Mesodermal cell (in vitro differentiated cells): ENCODE results near the gene C1orf232.

Experiments used
- H3K27ac ChIP-seq: 2 replicates; pipeline ENCODE4 v1.7.0; 2013; ENCODE audit warnings: mild to moderate bottlenecking, low read depth, low read length, moderate library complexity; ENCODE audit not compliant: severe bottlenecking
- H3K36me3 ChIP-seq: 2 replicates; pipeline ENCODE4 v1.7.1; 2013; ENCODE audit warnings: mild to moderate bottlenecking, low read length, moderate library complexity; ENCODE audit not compliant: control insufficient read depth, insufficient read depth
- H3K4me1 ChIP-seq: one replicate; pipeline ENCODE4 v1.7.1; 2013; ENCODE audit warnings: mild to moderate bottlenecking, low read length; ENCODE audit not compliant: insufficient read depth, control insufficient read depth, poor library complexity, severe bottlenecking
- H3K4me3 ChIP-seq: 2 replicates; pipeline ENCODE4 v1.7.0; 2013; ENCODE audit warnings: low read length, control low read depth, mild to moderate bottlenecking; ENCODE audit not compliant: insufficient read depth, poor library complexity, severe bottlenecking; ENCODE audit errors: extremely low read depth
- H3K9me3 ChIP-seq: 2 replicates; pipeline ENCODE4 v1.7.1; 2013; ENCODE audit warnings: mild to moderate bottlenecking, low read length, moderate library complexity; ENCODE audit not compliant: control insufficient read depth
- WGBS, 2 experiments: methylation state at CpG; one replicate each; pipeline ENCODE4 v1.1.5; 2013; ENCODE audit warnings: missing lambda C conversion rate in 2 of 2; ENCODE audit not compliant: insufficient coverage in 2 of 2; 5-methylcytosine and 5-hydroxymethylcytosine counted together

The C1orf232 gene

DNA sequence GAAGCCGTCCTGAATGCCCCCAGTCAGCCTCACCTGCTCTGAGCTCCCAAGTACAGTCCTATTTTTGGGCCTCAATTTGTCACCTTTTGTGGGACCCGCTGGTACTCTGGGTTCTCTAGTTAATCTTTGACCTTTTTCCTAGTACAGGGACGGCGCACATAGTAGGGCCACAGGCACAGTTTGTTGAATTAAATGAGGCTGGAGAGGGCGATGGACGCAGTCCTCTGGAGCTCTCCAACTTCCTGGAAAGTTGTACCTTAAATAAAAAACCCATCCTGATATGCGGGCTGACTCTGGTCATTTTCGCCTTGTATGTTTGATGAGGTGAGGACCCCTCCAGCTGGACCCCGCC lies 5.1 kb downstream of the C1orf232 start:
- no peak overlapping the region for H3K27ac ChIP-seq
- 89% methylated on average over 7 to 8 of the region's 9 CpGs for WGBS, 2 experiments
- H3K4me3 ChIP-seq, result peak overlapping the region; percentile 27
- H3K9me3 ChIP-seq, result no peaks in the 10 kb centered on the region
- peaks cover 39% of the 10 kb centered on the region for H3K4me1 ChIP-seq
- no peaks in the 10 kb centered on the region for H3K36me3 ChIP-seq

DNA sequence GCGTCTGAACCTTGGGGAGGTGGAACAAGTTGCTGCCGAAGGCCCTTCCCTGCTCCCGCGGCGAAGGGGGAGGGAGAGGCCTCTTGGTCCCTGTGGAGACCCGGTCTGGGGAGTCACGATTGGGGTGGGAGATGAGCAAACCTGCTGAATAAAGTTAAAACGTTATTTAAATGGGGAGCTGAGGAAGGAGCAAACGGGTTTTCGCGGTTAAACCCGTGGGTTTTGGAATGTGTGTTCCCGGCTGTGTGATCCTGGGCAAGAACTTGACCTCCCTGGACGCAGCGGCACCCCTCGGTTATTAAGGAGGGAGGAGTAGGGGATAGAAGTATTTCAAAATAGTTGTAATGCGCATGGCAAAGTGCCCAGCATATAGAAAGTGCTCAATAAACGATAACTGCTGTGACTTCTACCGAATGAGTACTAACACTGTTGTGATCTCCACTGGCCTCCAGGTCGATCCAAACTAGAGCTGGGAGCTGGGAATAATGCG lies 6.5 kb downstream of the C1orf232 start:
- Histone ChIP-seq H3K36me3 (no peaks in the 10 kb centered on the region), H3K4me1 (peaks cover 46% of the 10 kb centered on the region), H3K27ac (no peak overlapping the region), H3K4me3 (no peak overlapping the region), H3K9me3 (no peaks in the 10 kb centered on the region)
- WGBS, 2 experiments, result 43 to 48% methylated on average over 18 to 19 of the region's 21 CpGs

DNA sequence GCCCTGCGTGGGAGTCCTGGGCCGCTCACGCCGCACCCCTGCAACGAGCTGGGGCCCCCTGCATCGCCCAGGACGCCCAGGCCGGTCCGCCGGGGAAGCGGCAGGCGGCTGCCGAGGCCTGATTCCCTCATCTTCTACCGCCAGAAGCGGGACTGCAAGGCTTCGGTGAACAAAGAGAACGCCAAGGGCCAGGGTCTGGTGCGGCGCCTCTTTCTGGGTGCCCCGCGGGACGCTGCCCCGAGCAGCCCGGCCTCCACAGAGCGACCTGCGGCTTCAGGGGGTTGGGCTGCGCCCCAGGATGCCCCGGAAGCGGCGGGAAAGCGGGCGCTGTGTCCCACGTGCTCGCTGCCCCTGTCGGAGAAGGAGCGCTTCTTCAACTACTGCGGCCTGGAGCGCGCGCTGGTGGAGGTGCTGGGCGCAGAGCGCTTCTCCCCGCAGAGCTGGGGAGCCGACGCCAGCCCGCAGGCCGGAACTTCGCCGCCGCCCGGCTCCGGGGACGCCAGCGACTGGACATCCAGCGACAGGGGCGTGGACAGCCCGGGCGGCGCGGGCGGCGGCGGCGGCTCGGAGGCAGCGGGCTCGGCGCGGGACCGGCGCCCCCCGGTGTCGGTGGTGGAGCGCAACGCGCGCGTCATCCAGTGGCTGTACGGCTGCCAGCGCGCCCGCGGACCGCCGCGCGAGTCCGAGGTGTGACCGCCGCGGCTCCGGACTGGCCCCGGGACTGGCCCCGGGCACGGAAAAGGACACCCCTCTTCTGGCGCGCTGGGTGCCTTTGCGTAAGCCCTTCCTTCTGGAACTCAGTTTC lies 7.1 kb downstream of the C1orf232 start:
- H3K9me3 ChIP-seq, result no peaks in the 10 kb centered on the region
- H3K36me3 ChIP-seq, result no peaks in the 10 kb centered on the region
- 2 to 5% methylated on average over 89 to 94 of the region's 98 CpGs for WGBS, 2 experiments
- H3K4me1 ChIP-seq, result peaks cover 50% of the 10 kb centered on the region
- H3K4me3 ChIP-seq, result peak overlapping the region; percentile 21
- no peak overlapping the region for H3K27ac ChIP-seq

DNA sequence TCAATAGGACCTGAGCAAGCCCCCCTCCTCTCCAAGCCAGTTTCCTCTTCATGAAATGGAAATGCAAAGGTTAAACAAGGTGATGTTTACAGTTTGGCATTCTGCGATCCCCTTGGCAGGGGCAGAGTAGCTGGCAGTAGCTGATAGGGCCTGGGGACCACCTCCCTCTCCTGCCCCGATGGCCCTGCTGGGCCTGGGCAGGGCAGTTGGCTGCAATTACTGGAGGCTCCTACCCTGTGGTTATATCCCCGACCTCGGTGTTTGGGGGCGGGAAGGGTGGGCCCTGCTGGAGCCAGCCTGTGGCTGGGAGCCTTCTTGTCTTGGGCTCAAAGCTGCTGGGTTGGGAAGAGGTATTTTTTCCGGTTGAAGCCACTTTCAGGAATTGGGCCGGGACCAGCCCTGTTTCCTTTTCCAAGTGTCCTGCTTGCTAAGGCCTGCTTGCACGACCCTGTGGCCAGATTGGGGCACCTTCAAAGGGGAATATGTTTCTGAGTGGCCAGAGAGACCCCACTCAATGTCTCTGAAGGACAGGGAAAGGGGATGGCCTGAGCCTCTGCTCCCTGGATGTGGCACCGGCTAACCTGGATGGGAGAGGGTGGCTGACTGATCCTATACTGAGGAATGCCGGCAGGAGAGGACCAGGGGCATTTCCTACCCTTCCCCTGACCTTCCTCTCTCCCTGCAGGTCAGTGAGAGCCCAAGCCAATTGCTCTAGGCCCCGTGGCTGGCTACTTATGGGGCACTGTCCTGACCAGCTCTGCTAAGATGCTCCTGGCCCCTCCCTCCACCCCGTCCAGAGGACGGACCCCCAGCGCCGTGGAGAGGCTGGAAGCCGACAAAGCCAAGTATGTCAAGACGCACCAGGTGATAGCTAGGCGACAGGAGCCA lies 8.0 kb downstream of the C1orf232 start:
- no peaks in the 10 kb centered on the region for H3K9me3 ChIP-seq
- H3K4me3 ChIP-seq, result peak overlapping the region; percentile 21
- H3K27ac ChIP-seq, result no peak overlapping the region
- H3K36me3 ChIP-seq, result no peaks in the 10 kb centered on the region
- WGBS, 2 experiments, result 34 to 35% methylated on average over 14 to 16 of the region's 18 CpGs
- peaks cover 57% of the 10 kb centered on the region for H3K4me1 ChIP-seq

DNA sequence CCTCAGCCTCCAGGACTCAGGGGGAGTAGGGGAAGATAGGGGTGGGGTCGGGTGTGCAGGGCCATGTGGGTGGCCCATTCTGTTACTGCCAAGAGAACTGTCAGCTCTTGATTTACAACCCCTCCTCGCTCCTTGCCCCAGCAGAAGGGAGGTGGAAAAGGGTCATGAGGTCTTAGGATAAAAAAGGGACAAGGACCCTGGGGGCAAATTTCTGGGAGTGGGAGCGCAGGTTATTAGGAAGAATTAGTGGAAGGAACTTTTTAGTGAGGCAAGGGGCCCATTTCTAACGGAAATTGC lies 9.1 kb downstream of the C1orf232 start:
- Histone ChIP-seq H3K4me1 (peaks cover 56% of the 10 kb centered on the region), H3K27ac (no peak overlapping the region), H3K36me3 (no peaks in the 10 kb centered on the region), H3K4me3 (peak overlapping the region; percentile 43), H3K9me3 (no peaks in the 10 kb centered on the region)
- WGBS, 2 experiments, result 45 to 80% methylated on average over 2 of the region's 4 CpGs

DNA sequence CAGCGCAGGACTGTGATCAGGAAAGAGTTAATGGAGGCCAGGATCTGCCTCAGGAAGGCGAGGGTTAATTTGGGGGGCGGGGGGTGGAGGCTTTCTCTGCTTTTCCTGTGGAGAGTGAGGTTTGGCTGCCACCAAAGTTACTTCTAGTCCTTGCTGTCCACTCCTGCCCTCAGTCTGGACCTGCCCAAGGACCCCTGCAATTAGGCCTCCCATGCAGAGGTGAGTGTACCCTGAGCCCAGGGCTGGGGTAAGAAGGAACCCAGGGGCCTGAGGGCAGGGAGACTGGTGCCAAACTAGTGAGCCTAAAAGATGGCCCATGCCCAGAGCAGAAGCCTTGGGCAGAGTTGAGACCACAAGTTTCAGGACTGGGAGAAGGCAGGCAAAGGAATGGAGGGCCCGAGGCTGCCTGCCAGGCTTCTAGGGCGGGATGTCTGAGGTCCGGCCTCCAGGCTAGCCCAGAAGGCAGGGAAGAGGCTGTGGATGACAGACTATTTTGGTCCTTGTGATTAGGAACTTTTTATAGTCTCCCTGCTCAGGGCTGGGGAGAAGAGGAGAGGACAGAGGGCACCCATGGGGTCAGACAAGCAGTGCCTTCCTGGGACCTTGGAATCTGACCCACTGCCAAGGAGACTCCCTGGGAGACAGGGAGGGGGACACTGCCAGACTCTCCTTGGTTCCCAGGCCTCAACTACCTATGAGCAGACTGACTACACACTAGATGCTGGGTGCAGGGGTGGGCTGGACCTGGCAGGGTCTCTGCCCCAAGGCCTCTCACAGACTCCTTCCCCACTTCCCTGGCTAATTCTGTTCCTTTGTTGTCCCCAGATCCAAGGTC lies 9.6 kb downstream of the C1orf232 start, which contains the start of gene FAM110D:
TSS of gene FAM110D (plus strand) at position 172 of the 835 bp plus-strand sequence. CDS start 2,213 bp downstream, outside the sequence.
- WGBS, 2 experiments, result 20 to 26% methylated on average over 4 to 5 of the region's 6 CpGs
- peaks cover 54% of the 10 kb centered on the region for H3K4me1 ChIP-seq
- peak within 1 kb of the TSS; percentile 17 for H3K27ac ChIP-seq
- H3K36me3 ChIP-seq, result no peaks in the 10 kb centered on the region
- no peaks in the 10 kb centered on the region for H3K9me3 ChIP-seq
- peak within 1 kb of the TSS; percentile 43 for H3K4me3 ChIP-seq

DNA sequence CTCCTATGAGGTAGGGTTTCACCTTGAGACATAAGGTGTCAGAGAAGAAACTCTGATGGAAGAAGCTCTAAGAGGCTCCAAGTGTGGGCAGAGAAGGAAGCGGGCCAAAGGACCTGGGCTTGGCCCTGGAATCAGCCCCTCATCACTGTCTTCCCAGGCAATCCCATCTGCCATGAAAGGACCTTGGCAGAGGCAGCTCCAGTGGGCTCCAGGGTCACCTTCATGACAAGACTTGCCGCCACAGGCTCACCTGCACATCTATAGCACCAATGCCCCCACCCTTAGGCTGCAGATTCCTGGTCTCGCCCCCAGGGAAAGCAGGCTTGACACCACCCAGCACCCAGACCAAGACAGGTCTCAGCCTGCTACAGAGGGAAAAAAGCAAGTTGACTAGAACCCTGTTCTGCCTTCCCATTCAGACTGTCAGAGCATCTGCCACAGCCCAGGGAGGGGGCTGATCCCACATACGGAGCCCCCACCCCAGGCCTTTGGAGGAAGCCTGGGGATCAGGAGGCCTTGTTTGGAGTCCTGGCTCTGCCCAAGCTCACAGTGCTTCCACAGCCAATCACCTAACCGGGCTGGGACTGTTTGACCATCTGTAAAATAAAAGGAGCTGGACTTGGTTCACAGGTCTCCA lies 10.4 kb downstream of the C1orf232 start:
- H3K4me3 ChIP-seq, result peak overlapping the region; percentile 43
- peaks cover 54% of the 10 kb centered on the region for H3K4me1 ChIP-seq
- 79 to 92% methylated on average over 2 to 3 of the region's 5 CpGs for WGBS, 2 experiments

DNA sequence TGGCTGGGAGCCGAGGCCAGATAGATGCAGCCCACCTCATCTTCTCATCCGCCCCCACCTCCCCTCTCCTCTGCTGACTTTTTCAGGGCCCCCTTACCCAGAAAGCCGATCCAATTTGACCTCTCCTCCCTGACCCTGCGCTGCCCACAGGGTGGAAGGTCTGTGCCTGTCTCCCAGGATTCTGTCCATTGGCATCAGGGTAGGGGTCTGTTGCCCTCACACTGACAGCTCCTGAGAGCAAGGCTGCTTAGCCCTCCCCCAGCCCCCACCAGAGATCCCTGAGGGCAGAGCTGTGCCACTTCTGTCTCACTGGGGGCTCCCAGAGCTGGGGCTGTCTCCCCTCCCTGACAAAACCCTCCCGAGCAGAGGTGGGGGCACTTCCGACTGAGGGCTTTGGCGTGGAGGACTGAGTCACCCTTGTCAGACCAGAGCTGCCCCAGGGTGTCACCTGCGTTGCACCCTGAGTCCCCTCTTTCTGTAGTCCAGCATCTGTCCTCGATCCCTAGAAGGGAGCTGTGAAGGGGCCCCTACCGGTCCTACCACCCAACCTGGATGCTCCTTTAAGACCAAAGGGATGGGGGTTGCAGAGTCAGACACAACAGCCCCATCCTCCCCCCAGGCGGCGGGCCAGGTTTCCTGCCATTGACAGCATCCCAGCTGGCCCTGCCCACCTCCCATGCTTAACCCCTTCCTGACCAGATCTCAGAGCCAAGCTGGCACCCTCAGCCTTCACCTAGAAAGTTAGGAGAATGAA lies 12.3 kb downstream of the C1orf232 start:
- H3K27ac ChIP-seq, result no peak overlapping the region
- no peaks in the 10 kb centered on the region for H3K36me3 ChIP-seq
- peak overlapping the region; percentile 21 for H3K4me3 ChIP-seq
- H3K4me1 ChIP-seq, result peaks cover 53% of the 10 kb centered on the region
- WGBS, 2 experiments, result 9 to 11% methylated on average over 9 to 12 of the region's 12 CpGs
- H3K9me3 ChIP-seq, result no peaks in the 10 kb centered on the region

More for the DNA sequence above, 10.4 kb downstream of the C1orf232 start:
- Histone ChIP-seq H3K27ac (no peak overlapping the region), H3K36me3 (no peaks in the 10 kb centered on the region), H3K9me3 (no peaks in the 10 kb centered on the region)

DNA sequence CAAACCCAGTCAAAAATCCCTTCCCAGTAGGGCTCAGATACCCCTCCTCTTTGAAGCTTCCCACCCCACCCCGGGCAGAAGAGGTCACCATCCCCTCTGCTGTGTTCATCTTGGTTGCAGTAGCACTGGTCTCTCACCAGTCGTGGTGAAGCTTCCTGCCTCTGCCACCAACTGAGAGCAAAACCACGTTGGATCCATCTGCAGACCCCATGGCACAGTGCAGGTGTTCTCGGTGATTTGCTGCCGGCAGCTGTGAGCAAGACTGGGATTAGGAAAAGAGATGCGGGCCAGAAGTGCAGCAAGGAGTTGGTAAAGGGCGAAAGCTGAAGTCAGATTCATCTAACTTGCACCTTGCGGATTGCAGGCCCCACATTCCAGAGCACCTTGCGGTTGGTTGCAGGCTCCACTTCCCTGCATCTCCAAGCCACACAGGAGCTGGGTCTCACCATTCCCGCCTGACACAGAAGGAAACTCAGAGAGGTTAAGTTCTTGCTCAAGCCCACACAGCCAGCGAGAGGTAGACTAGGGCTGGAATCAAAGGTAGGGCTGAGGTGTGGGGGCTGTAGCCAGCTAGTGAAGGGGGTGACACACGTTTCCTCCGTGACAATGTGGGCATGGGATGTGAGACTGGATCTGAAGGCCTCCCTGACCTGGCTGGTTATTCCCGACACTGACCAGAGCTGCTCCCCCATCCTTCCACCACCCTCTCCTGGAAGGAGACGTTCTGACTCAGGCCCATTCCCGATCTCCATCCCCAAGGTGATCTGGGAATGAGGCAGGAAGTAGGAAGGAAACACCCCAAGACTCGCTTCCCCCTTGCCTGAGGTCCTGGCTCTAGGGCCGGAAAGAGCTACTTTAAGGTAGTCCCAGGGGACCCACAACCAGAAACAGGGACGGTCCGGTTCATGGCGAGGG lies 13.1 kb downstream of the C1orf232 start:
- Histone ChIP-seq H3K27ac (no peak overlapping the region), H3K9me3 (no peaks in the 10 kb centered on the region), H3K4me3 (no peak overlapping the region), H3K4me1 (peaks cover 45% of the 10 kb centered on the region), H3K36me3 (no peaks in the 10 kb centered on the region)
- 24 to 30% methylated on average over 17 to 21 of the region's 21 CpGs for WGBS, 2 experiments
